Measurements from ENCODE around the gene DAD1. TPM values are rescaled to one million over a fixed set of nuclear protein-coding genes. Genes with fewer than 3 reads are reported as not detected.
A peak's percentile ranks its signal among the peaks of the same experiment; 100 is the strongest.

The DAD1 gene
- total RNA-seq, 1 experiment from 2014 or later: 157 TPM

DNA sequence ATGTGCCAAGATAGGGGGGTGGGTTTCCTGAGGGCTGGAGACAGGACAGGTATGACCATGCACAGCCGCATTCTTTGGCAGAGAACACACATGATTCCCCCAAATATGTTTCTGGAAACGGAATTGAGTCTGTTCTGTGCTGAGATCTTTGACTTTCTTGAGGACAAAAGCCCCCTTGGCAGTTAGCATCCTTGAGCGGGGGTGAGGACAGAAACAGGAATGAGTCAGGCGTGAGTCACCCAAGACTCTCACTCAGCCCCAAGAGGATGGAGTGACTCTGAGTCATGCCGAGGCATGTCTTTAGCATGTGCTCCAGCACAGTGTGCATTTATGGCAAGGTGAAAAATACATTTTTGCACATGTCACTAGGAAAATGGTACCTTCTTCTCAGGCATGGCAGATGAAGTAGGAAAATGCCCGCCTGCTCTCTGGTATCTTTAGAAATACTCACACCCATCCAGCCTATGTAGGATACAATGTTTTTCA, 52.1 kb downstream of the DAD1 start:
- DNase-seq (ENCODE audit: low spot score): peak; percentile 91

GRCh38 chr14:22535916-22536315, 53.1 kb downstream of the DAD1 start:
- DNase-seq (ENCODE audit: low spot score): no peak

DNA sequence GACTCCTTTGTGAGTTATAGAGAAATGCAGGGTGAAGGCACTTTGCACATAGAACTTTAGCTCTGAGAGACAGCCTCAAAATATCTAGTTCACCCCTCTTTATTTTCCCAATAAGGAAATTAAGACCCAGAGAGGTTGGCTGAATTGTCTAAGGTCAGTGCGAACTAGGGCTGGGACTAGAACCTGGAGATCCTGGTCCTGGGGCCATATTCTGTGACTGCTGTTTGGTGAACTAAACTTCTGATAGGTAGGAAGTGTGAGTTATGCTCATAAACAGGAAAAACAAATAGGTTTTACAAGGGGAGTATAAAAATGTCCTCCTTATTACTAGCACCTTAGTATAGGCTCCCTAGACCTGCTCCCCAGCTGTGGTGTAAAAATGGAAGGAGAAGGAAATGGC, 53.9 kb downstream of the DAD1 start:
- DNase-seq (ENCODE audit: low spot score): no peak

GRCh38 chr14:22534547-22534946, 54.5 kb downstream of the DAD1 start:
- DNase-seq (ENCODE audit: low spot score): no peak

DNA sequence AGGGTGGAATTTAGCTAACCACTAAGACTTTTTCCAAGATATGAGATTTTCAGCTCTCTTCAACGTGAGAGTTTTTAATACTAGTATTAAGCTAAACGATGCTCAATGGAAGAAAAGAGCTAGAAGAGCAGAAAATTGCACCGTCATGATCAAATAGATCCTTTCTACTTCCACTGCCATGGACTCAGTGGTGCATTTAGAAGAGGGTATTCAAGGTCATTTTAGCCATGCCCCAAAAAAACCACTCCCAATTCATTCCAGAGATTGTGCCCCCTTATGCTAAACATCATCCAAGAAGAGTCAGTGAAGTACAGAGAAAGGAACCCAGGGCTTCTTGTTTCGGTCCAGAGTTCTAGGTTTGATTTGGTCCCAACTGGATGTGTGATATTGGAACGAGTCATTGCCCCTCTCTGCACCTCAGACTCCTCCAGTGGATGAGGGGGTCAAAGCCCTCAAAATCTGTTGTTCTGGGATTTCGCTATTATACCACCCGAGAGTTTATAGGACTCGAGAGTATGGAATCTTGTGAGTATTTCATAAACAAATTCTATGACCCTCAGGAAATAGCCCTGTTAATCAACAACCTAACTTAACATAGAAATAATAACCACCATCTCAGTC, 55.2 kb downstream of the DAD1 start:
- no peak for DNase-seq (ENCODE audit: low spot score)

DNA sequence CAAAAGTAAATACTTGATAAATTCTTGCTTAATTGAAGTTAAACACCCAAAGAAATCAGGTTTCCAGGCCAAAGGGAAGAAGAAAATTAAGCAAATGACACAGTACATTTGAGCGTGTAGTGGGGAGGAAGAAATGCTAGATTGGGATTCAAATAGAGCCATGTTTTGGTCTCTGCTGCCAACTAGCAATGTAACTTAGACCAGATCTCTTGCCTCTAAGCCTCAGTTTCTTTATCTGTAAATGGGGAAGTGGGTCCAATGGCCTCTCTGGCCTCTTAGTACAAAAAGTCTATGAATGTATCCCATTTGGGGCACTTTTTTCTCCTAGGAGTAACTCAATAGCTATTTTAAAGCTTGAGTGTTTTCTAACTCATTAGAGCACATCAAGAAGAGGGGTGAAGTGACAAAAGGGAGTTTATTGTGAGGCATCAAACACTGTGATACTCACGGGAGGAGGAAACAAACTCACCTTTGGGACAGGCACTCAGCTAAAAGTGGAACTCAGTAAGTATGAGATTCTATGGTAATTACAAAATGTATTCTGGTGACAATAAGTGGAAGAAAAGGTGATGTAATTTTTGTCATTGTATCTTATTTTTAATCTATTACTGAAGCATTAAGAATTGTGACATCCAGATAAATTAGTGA, 55.8 kb downstream of the DAD1 start:
- no peak for DNase-seq (ENCODE audit: low spot score)

GRCh38 chr14:22532345-22533056, 56.5 kb downstream of the DAD1 start:
- peak; percentile 48 for DNase-seq (ENCODE audit: low spot score)

DNA sequence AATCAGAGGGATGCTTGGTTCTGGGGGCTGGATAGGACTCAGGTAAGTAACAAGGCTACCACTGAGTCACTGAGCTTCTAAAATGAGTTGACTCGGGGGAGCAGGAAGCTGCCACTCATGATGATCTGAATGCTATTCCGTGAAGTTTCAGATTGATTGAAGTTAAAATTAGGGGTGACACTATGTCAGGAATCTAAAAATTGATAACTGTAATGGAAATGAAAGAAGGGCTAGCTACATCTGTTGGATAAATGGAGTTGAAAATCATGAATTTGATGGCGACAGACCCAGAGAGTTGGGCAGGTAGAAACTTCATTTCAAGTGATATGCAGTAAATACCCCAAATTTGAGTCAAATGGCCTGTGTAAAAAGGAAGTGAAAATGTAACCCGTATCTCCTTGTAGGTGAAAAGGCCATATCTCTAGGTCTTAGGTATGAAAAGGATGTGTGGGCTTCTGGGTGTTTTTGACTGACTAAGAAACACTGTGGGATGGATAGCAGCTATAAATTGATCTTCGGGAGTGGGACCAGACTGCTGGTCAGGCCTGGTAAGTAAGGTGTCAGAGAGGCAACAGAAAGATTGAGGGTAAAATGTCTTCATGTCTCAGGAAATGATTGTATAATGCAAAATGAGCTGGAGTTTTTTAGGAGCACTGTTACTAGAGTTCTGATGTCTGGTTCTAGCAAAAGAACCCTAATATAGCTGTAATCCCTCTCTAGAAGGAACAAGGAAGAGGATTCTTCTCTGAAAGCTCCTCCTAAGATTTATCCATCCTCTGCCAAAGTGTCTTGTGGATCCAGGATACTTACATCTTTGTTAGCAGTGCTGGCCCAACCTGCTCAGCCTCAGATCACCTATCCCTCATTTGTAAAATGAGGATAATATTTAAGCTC, 57.3 kb downstream of the DAD1 start:
- no peak for DNase-seq (ENCODE audit: low spot score)

GRCh38 chr14:22530127-22530526, 58.9 kb downstream of the DAD1 start:
- DNase-seq (ENCODE audit: low spot score): no peak

- no peak for DNase-seq (ENCODE audit: low spot score)
Measured at GRCh38 chr14:22526744-22527143, 62.3 kb downstream of the DAD1 start.

GRCh38 chr14:22526218-22526617, 62.8 kb downstream of the DAD1 start:
- DNase-seq (ENCODE audit: low spot score): no peak

- no peak for DNase-seq (ENCODE audit: low spot score)
Measured at GRCh38 chr14:22524784-22525161, 64.3 kb downstream of the DAD1 start.

GRCh38 chr14:22524115-22524783, 64.8 kb downstream of the DAD1 start:
- DNase-seq (ENCODE audit: low spot score): no peak

DNA sequence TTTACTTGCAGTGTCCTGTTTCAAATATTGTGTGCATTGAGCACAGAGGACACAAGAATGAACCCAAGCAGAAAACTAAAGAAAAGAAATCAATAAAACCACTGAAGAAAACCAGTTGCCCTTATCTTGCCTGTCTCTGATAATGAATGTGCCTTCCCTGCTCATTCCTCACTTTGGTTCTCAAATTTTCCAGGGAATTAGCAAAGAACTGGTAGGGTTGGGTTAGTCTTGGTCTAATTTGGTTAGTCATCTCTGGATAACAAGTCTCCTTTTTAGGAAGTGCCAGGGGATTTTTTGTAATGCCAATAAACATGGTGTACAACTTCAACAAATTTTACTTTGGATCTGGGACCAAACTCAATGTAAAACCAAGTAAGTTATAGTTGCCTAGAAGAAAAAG, 65.7 kb downstream of the DAD1 start:
- DNase-seq (ENCODE audit: low spot score): no peak

GRCh38 chr14:22522466-22522957, 66.5 kb downstream of the DAD1 start:
- DNase-seq (ENCODE audit: low spot score): no peak

GRCh38 chr14:22521449-22522239, 67.4 kb downstream of the DAD1 start:
- DNase-seq (ENCODE audit: low spot score): no peak

GRCh38 chr14:22520796-22521195, 68.2 kb downstream of the DAD1 start:
- DNase-seq (ENCODE audit: low spot score): no peak

GRCh38 chr14:22519877-22520685, 68.9 kb downstream of the DAD1 start:
- no peak for DNase-seq (ENCODE audit: low spot score)

- DNase-seq (ENCODE audit: low spot score): no peak
Measured at GRCh38 chr14:22518073-22518472, 71.0 kb downstream of the DAD1 start.

Measured in A172 (cell line).